Calu3 (cell line): ENCODE results near the gene CCDC92. TPM values are rescaled to one million over a fixed set of nuclear protein-coding genes. Genes with fewer than 3 reads are reported as not detected.

Experiments
- BruUV-seq: library from RNA; stranded (reverse); fragments of 400-500 nt; replicated peaks from 2 replicates; lab custom pipeline; 2021; lab: Mats Ljungman, UMichigan
- CTCF ChIA-PET: fragments of 300-600 bp; sonication (Branson Sonifier 250); formaldehyde crosslinking; loops from one replicate; lab custom pipeline; 2022; ENCODE audit warnings: antibody characterized with exemption; lab: Charles Lee
- DNase-seq: peaks from one replicate; pipeline ENCODE4 v3.0.0; 2022
- H3K27ac Mint-ChIP-seq: one replicate; pipeline ENCODE4 v1.8.0; 2022; ENCODE audit warnings: mixed read lengths; ENCODE audit not compliant: unreplicated experiment
- H3K27me3 Mint-ChIP-seq: one replicate; pipeline ENCODE4 v1.8.0; 2022; ENCODE audit warnings: mixed read lengths; ENCODE audit not compliant: unreplicated experiment
- H3K36me3 Mint-ChIP-seq: one replicate; pipeline ENCODE4 v1.8.0; 2022; ENCODE audit warnings: mild to moderate bottlenecking, moderate library complexity, mixed read lengths; ENCODE audit not compliant: insufficient read depth, unreplicated experiment
- H3K4me1 Mint-ChIP-seq: one replicate; pipeline ENCODE4 v1.8.0; 2022; ENCODE audit warnings: mild to moderate bottlenecking, low read depth, mixed read lengths; ENCODE audit not compliant: unreplicated experiment
- H3K4me3 Mint-ChIP-seq: one replicate; pipeline ENCODE4 v1.8.0; 2022; ENCODE audit warnings: mild to moderate bottlenecking, low read depth, moderate library complexity, mixed read lengths; ENCODE audit not compliant: unreplicated experiment
- H3K9me3 Mint-ChIP-seq: one replicate; pipeline ENCODE4 v1.8.0; 2022; ENCODE audit warnings: low read depth, mixed read lengths; ENCODE audit not compliant: unreplicated experiment
- intact Hi-C: fragments of 100-400 bp; cut with micrococcal nuclease; formaldehyde crosslinking; loops from one replicate; pipeline ENCODE4 v1.10.0; 2022; ENCODE audit not compliant: unreplicated experiment
- total RNA-seq: library from RNA; stranded (reverse); gene quantifications from 2 replicates; pipeline ENCODE4 v1.2.3, GENCODE V29; 2022
- TF ChIP-seq, protein P1 (sequence below): fragments of 200-600 bp; IDR thresholded peaks from one replicate; pipeline ENCODE4 v1.8.0; 2022; ENCODE audit warnings: antibody characterized with exemption; ENCODE audit not compliant: unreplicated experiment

Gene CCDC92
- total RNA-seq, 1 experiment from 2014 or later: 35.0 TPM

- intact Hi-C loops: no loop called here
- peak overlapping the region; percentile 52 for H3K4me3 Mint-ChIP-seq
- no TSS peak for BruUV-seq
- H3K27me3 Mint-ChIP-seq: no peaks in the 10 kb centered on the region
- peaks cover 43% of the 10 kb centered on the region for H3K36me3 Mint-ChIP-seq
- H3K4me1 Mint-ChIP-seq: peaks cover 66% of the 10 kb centered on the region
- H3K27ac Mint-ChIP-seq: peak overlapping the region; percentile 86
- TF ChIP-seq, protein P1, sequence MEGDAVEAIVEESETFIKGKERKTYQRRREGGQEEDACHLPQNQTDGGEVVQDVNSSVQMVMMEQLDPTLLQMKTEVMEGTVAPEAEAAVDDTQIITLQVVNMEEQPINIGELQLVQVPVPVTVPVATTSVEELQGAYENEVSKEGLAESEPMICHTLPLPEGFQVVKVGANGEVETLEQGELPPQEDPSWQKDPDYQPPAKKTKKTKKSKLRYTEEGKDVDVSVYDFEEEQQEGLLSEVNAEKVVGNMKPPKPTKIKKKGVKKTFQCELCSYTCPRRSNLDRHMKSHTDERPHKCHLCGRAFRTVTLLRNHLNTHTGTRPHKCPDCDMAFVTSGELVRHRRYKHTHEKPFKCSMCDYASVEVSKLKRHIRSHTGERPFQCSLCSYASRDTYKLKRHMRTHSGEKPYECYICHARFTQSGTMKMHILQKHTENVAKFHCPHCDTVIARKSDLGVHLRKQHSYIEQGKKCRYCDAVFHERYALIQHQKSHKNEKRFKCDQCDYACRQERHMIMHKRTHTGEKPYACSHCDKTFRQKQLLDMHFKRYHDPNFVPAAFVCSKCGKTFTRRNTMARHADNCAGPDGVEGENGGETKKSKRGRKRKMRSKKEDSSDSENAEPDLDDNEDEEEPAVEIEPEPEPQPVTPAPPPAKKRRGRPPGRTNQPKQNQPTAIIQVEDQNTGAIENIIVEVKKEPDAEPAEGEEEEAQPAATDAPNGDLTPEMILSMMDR: no peak
- DNase-seq: no peak
- no peaks in the 10 kb centered on the region for H3K9me3 Mint-ChIP-seq
- CTCF ChIA-PET: interaction anchor here (1.1 to 1.5 kb wide), 2 partner anchors 8 to 15 kb away, joined by 3 read pairs; no protein-coding TSS in a partner anchor
Measured at GRCh38 chr12:123991372-123991951, 18.8 kb upstream of the CCDC92 start.

- H3K36me3 Mint-ChIP-seq: peaks cover 43% of the 10 kb centered on the region
- peak; percentile 51 for DNase-seq
- CTCF ChIA-PET: interaction anchor here (0.7 to 1.5 kb wide), 2 partner anchors 9 to 18 kb away, joined by 3 to 4 read pairs; partner anchors contain the start of gene CCDC92
- no TSS peak for BruUV-seq
- peak overlapping the region; percentile 86 for H3K27ac Mint-ChIP-seq
- H3K9me3 Mint-ChIP-seq: no peaks in the 10 kb centered on the region
- intact Hi-C loops: no loop called here
- H3K27me3 Mint-ChIP-seq: no peaks in the 10 kb centered on the region
- H3K4me1 Mint-ChIP-seq: peaks cover 57% of the 10 kb centered on the region
- TF ChIP-seq, protein P1: no peak
- peak overlapping the region; percentile 52 for H3K4me3 Mint-ChIP-seq
Measured at GRCh38 chr12:123990511-123990910, 17.9 kb upstream of the CCDC92 start.

DNA sequence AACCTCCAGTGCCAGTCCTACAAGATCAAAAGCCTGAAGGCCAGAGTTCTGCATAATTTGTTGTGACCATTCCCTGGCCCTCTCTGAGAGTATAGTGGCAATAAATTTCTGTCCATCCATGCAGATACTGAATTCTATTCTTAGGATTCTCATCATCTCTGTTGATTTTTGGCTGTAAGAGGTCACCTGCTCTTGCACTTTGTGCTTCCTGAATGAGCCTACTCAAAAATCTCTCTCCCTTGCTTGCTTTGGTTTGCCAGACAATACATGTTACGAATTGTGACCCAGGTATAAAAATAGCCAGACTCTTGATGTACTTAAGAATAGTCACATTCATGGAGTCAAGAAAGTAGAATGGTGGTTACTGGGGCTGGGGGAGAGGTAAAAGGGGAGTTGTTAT is 17.1 kb upstream of the CCDC92 start:
- intact Hi-C loops: no loop called here
- peaks cover 43% of the 10 kb centered on the region for H3K36me3 Mint-ChIP-seq
- H3K4me1 Mint-ChIP-seq: peaks cover 54% of the 10 kb centered on the region
- TF ChIP-seq, protein P1: no peak
- no peak overlapping the region for H3K4me3 Mint-ChIP-seq
- no peaks in the 10 kb centered on the region for H3K27me3 Mint-ChIP-seq
- no TSS peak for BruUV-seq
- CTCF ChIA-PET: no interaction called here
- DNase-seq: no peak
- H3K27ac Mint-ChIP-seq: peak overlapping the region; percentile 86
- no peaks in the 10 kb centered on the region for H3K9me3 Mint-ChIP-seq

DNA sequence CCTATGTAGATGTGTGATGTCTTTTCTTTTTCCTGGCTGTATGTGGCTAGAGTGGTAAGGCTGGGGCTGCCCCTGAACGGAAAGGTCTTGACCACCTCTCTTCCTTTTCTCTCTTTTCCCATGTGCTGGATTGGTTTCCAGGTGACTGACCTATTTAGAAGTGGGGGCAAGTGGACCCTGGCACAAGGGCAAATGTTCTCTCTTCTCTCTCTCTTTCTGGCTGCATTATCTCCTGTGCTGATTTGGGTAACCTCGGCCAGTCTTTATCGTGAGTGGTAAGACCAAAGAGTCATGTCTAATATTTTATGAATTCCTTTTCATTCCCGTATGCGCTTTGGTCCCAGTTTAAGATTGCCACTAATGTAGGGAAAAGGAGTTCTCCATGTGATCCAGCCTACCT is 16.5 kb upstream of the CCDC92 start:
- H3K4me1 Mint-ChIP-seq: peaks cover 54% of the 10 kb centered on the region
- TF ChIP-seq, protein P1: no peak
- H3K4me3 Mint-ChIP-seq: no peak overlapping the region
- H3K27me3 Mint-ChIP-seq: no peaks in the 10 kb centered on the region
- H3K36me3 Mint-ChIP-seq: peaks cover 44% of the 10 kb centered on the region
- BruUV-seq: no TSS peak
- no peaks in the 10 kb centered on the region for H3K9me3 Mint-ChIP-seq
- no peak for DNase-seq
- CTCF ChIA-PET: no interaction called here
- intact Hi-C loops: no loop called here
- H3K27ac Mint-ChIP-seq: peak overlapping the region; percentile 86
